Activated T-cell treated with anti-CD3 and anti-CD28 coated beads, Interleukin-2, amount 50 U/mL, for 48 hours (primary cell): Measurements from ENCODE around the gene VPS41.

ENCODE experiments used
- DNase-seq, 2 experiments: peaks; one replicate each; pipeline ENCODE4 v3.0.0-alpha.2; 2020

Gene VPS41

DNA sequence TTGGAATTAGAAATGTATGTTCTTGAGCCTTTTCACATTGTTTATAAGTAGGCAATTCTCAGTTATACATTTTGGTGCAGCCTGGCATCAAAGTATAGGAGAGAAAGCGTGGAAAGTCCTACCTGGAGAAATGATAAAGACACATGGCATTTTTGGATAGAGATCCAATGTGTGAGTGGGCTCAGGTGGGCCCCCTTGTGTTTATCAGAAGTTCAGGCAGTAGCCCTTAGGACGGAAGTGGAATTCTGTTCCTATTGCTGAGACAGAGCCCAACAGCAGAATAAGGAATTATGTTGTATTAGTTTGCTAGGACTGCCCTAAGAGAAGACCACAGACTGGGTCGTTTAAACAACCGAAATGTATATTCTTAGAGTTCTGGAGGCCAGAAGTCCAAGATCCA, 192.6 kb downstream of the VPS41 start:
- DNase-seq = no peak

DNA sequence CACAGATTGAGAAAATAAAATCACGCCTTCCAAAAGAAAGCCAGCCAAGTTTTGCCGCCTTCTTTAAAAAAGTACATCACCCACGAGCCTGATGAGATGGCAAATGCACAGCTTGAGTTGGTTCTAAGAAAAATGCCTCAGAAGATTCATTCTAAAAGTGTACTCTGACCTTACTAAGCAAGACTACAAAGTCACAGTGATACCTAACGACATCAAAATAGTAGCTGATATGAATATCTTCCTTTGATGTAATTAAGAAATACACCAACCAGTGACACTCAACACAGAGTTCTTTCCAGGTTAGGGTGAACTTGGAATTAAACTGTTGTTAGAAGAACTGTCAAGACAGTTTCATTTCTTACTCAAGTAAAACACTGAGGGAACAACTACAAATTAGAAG, 199.9 kb downstream of the VPS41 start:
- DNase-seq = no peak

DNA sequence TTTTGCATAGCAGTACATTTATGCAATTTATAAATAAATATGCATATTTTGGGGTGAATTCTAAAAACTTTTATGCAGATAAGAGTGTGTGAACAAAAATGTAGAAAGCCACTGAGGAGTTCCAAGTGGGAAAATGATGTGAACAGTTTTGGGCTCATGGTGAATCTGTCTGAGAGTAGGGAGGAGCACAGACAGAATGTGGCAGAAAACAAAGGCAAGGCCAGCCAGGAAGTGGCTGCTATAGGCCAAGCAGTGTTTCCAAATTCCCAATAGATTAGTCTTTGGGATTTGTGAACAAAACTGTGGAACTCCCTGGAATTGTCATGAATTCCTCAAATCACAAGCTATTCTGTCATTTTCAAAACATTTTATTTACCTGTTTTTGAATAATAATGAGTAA, 204.2 kb downstream of the VPS41 start:
- DNase-seq = no peak

DNA sequence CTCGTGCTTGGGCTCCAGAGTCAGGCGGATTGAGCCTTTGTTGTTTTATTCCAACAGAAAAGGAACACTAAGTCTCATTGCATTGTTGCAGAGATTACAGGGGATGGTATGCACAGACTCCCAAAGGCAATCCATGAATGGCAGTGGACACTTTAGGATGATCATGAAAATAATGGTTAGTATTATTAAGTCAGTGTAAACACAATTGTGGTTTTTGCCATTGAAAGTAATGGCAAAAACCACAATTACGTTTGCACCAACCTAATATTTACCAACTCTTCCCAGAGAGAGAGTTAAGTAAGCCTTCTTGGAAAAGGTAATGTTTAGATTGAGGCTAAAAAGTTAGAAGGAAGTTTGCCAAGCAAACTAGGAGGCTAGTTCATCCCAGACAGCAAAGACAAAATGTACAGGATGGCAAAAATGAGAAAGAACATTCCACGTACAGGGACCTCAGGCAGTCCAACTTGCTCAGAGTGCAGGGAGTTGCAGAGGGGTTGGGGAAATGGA, 204.9 kb downstream of the VPS41 start:
- DNase-seq = no peak

DNA sequence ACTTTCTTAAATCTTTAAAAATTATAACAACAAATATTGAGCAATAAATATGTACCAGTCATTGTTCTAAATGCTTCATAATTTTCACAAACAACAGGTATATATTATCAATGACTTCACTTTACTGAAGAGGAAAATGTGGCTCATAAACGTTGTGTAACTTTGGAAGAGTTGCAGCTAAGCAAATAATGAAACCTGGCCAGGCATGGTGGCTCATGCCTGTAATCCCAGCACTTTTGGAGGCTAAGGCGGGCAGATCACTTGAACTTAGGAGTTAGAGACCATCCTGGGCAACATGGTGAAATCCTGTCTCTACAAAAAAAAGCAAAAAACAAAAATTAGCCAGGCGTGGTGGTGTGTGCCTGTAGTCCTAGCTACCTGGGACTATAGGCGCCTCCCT, 205.9 kb downstream of the VPS41 start:
- no peak for DNase-seq

DNA sequence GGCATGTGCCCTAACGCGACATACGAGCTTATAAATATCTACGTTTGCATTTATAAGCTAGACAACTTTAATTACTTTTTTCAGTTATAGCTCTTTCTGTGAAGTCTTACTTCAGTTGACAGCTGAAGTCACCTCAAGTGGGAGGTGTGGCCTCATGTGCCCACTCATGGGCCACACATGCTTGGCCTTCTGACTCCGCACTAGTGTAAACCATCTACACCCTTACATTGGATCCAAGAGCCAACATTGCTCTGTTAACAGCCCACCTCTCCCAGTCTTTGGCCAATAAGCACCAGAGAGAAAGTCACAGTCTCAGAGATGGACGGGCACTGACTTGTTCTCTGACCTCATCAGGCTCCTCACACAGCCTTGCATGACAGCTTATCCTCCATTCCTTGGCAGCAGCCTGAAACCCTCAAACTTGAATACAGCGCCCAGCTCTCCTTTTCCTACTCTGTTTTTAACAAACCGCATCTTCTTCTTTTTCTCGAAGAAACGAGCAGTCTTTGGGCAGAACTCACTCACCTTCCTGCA, 206.9 kb downstream of the VPS41 start:
- no peak for DNase-seq

DNA sequence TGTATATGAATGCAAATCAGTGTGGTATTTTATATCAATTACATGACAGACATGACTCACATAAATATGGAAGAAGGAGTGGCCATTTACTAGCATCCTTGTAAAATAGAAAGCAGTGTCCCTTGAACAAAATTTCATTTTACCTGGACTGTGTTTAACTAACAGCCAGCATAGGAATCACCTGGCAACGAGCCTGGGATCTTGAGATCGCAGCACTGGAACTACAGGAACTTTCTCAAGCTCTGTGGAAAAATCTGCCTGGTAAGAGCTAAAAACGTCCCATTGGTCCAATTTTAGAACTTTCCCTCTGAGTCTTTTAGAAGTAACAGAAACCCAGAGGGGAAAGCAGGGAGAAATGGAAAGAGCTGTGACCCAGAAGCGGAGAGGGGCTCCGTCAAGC, 208.9 kb downstream of the VPS41 start:
- DNase-seq = no peak

DNA sequence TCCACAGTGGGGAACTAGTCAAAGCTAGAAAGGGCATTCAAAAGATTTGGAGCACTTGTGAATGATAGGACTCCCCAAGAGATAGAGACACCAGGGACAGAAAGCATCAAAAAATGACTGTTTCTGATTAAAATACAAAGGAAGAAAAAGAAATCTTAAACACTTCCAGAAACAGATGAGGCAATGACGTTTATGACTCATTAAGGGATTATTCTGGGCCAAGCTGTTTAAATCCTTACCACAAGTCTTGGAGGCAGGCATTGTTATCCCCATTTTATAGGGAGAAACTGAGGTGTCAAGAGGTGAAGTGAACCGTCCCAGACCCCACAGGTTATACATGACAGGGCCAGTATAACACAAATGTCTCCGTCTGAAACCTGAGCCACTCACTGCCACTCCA, 209.5 kb downstream of the VPS41 start:
- DNase-seq = no peak

DNA sequence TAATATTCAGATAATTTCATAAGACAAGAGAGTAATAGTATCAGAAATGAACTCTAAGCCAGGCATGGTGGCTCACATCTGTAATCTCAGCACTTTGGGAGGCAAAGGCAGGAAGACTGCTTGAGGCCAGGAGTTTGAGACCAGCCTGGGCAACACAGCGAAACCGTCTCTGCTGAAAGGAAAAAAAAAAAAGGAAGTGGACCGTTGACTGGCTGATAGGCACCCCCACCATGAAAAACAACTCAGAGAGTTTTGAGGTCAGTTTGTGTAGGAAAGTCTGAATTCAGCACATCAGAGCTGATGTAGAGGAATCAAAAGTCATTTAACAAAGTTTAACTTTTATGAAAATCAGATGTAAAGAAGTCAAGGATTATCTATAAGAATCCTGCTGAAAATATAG, 214.7 kb downstream of the VPS41 start:
- DNase-seq = no peak

DNA sequence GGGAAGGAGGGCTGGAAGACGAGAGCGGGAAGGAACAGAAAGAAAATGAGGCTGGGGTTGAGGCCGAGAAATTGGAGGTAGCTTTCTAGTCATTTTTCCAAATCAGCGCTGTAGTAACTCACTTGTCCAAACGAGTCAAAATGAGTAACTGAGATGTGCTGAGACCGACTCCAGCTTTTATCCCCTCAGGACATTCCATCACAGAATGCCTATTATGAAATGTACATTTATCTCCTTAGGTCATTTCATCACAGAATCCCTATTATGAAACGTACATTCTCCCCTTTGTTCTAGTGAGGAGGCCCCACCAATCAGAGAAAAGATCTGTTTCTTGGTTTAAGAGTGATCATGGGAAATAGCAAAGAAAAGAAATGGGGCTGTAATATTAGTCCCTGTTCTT, 222.1 kb downstream of the VPS41 start:
- DNase-seq = no peak

DNA sequence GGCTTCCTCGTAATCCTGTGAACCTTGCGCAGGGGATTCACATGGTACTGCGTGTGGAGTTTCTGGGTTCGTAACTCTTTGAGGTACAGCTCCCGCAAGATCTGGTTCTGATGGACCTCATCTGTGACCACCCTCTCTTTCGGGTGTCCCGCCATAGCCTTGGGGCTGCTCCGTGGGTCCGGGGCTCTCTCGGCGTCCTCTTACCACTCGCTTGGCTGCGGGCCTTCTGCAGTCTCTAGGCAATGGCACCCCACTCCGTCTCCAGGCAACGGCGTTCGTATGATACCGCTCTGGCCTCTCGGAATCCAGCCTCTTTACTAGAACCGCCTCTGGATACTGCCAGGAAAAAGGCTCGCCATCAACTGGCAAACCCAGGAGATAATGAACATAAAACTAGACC, 223.1 kb downstream of the VPS41 start:
- no peak for DNase-seq

DNA sequence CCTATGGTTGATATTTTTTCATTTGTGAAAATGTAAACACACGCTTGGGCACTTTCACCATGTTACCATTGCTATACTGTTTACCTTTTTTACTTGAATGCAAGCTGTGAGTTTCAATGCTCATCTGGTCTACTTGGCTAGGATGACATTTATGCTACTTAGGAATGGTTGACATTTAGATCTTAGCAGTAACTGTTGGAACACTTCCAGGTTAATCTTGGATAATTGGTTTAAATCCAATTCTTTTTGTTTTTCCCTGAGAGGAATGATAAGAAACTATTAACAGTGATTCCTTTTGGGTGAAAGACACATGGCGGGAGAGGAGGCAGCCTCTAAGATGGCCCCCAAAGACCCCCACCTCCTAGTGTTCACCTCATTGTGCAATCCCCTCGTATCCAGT, 226.4 kb downstream of the VPS41 start:
- no peak for DNase-seq

DNA sequence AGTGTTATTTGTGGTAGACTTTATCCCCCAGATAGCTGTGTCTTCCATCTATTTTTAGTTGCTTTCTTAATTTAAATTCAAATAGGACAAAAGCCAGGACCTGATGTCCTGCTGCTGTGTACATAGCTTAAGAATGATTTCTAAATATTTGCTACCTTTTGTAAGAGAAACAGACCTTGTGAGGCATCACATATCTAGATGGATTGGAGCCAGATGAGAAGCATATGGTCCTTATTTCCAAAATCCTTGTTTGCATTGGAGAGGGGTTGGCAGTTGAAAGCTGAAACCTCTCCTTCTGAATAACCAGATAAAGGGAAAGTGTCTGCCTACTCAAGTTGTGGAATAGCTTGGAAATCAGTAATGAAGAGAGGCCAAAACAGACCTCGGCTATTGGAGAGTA, 227.1 kb downstream of the VPS41 start:
- DNase-seq = no peak

DNA sequence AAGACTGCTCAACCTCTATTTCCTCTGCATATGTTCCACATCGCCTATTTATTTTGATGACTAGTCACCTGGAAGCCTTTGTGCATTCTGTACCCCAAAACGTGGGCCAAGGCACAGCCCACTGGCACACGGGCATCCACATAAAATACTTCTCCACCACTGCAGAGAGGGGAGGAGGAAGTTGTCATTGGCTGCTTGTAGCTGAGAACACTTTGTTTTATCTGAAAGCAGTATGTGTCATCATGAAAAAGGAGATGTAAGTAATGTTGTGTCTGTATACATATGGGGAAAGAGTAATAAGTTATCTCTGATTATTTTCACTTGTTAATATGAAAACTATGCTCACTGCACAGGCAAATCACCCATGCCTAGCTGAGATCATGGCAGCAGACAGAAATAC, 229.6 kb downstream of the VPS41 start:
- no peak for DNase-seq

DNA sequence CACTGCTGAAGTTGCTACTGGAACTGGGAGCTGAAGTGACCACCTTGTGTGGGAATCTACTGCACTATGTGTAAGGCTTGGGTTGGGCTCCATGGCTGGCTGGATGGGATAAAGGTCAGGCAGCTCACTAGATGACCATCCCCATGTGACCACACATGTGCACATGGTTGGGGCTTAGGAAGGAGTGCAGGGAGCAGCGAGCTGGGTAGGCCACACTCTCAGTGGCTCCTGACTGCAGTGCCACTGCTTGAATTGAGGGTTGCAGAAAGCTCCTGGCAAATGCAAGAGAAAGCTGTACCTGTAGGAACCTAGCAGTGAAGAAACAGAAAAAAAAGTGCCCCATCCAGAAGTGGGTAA, 230.3 kb downstream of the VPS41 start:
- DNase-seq = no peak

DNA sequence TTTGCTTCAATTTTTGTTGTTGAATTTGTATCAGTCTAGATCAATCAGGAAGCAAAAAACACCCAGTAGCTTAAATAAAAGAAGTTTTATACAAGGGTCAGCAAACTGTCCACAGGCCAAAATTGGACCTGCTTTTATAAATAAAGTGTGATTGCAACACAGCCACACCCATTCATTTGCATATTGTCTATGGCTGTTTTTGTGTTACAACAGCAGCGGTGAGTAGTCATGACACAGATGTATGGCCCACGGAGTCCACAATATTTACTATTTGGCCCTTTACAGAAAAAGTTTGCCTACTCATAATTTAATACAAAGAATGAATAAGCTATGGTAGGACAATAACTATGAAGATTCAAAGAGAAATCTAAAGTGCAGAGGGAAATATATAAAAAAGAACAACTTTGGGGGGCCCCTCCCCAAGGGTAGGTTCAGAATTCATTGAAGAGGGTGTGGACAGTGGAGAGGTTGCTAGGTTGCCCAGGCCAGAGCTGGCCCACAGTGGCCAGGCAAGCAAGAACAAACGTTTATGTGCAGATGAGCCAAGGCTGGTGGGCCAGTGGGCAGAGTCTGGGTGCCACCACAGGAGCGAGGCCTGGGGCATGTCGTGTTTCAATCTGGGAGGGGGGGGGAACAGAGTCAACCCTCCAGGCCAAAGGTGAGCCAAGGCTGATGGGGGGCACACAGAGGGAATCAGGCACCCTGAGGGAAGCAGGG, 230.9 kb downstream of the VPS41 start:
- DNase-seq = no peak

DNA sequence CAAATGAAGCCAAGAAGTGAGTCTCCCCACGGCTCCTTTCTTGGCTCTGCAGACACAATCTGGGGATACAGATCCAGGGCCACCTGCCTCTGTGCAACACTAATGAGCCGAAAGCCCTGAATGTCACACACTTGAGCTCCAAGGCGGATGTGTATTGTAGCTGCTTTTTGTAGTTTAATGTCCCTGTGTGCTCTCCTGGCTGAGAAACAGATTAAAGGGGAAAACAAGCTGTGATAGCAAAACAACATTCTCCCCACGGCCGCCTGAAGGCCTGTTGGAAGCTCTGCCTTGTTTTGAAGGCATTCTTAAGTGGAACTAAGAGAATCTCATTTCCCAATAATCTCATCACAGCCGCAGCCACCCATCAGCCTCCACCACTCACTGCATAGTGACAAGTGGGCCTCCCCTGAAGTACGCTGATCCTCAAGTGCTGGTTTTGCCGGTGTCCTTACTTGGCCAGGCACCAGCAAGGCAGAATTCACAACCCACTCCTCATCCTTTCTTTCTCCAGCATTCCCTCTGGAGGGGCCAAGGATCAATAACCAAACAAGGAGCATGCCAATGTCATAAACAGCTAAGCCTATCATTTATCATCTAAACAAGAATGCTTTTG, 233.4 kb downstream of the VPS41 start:
- no peak for DNase-seq

DNA sequence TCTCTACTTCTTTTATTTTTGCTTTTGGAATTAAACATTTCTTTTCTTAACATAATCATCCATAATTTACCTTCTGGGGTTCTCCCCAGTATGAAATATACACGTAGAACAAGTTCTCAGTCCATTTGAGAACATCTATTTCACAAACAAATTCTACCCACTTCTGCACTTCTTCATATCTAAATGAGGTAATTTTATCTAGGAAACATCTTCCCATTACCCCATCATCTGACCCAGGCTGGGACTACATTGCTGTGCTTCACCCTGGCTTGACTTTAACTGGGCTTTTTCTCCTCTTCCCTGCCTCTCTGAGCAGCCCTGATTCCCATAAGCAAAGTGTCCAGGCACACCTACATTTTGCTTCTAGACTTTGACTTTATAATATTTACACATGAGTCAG, 234.5 kb downstream of the VPS41 start:
- DNase-seq = no peak

DNA sequence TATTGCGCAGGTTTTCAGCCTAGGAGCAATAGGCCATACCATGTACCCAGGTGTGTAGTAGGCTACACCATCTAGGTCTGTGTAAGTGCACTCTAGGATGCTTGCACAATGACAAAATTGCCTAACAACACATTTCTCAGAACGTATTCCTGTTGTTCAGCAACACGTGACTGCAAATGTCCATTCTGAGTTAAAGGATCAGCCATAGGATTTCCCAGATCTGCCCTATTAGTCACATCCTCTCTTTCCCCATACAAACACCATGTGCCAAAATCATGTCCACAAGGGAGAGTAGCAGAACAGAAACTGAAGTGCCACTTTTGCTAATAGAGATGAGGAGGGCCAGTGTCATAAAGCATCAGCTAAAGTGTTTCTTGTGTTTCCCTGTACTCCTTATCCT, 235.2 kb downstream of the VPS41 start:
- DNase-seq = no peak
